Measurements from ENCODE around the gene CNIH3.

Gene CNIH3

DNA sequence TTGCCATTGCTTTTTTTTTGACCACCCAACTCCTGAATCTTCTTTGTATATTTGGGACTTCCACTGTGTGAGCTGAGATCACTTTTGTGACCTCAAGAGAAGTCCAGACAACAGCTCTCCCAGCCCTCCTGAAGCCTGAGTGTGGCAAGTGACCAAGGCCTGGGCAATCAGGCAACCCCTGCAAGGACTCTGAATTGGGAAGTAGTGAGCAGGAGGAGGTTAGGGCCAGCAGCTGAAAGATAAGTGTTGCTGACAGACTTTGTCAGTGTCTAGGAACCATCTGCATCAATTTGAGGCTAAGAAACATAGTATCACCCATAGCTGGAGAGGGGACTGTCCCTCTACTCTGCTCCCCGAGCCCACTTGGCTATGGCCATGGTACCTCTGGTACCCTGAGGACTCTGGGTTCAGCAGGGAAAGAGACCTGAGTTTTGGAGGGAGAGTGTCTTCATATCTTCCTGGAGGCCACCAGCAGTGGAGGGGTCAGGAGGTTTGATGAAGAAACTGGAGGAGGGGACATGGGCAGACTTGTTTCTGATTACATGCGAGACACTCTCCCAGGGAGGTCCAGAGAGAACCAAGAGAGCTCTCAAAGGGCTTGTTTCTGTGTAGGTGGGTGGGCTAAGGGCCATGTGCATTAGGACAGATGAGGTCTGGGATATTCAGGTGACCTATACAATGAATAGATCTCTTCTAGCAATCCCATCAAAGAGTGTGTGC is 166.3 kb downstream of the CNIH3 start:
- no peak for DNase-seq

DNA sequence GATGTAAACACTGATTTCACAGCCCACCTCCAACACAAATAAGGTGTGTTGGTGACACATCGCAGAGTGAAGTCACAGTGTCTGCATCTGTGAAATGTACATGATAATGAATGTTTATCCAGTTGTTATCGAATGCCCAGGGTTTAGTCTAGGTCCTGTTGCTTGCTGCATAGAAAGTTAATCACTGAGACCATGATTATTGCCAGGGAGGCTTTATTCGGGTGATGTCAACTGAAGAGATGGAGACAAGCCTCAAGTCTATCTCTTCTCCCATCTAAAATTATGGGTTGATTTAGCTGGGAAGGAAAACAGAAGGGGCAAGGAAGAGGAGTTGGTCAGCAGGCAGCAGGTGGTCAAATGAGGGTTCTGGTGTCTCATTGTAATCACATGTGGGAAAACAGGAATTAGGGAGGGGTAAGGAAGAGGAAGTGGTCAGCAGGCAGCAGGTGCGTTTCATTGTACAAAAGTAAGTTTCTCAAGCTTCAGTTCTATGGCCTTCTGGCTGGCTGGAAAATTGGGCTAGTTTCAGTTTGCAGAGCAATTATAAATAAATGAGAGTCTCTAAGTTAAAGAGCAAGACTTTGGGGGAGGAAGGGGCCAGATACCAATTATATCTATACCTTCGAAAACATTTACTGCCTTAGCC is 167.0 kb downstream of the CNIH3 start:
- no peak for DNase-seq

DNA sequence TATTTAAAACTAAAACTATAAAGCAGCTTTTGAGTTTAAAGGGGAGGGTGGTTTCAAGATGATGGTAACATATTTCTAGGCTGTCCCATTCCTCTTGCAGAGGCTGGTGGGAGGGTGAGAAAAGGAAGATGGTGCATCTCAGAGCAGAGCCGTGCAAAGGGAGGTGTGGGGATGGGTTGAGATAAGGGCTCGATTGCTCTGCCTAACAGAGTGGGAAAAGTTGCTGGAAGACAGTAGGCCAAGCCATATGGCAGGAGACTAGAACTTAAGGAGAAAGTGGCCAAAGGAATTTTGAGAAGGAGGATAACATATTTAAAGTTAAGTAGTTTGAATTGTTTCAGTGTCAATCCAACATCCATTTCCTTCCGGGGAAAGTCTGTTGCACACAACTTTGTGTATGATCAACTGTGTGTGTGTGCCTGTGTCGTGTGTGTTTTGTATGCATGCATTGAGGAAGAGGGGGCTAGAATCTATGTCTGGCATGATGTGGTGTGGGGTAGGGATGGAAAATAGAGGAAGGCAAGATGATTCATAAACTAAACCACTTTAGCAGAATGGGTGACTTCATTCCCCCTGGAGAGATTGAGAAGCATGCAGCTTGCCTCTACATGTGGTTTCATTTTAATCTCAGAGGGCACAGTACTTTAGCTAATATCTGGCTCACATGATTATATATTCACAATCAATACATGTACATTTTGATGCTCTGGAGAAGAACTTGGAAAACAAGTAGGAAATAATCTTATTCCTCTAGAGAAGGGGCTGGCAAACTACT is 168.3 kb downstream of the CNIH3 start:
- DNase-seq = no peak

DNA sequence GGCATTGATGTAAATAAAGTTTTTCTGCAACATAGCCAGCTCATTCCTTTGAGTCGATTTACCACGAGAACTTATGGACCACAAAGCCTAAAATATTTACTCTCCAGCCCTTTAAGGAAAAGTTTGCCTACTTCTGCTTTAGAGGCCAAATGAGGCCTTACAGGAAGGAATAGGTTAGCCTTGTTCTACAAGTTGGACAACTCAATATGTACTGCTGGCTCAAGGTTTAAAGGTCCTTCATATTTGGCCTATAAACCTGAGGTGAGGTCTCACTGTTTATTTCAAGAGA is 168.9 kb downstream of the CNIH3 start:
- no peak for DNase-seq

DNA sequence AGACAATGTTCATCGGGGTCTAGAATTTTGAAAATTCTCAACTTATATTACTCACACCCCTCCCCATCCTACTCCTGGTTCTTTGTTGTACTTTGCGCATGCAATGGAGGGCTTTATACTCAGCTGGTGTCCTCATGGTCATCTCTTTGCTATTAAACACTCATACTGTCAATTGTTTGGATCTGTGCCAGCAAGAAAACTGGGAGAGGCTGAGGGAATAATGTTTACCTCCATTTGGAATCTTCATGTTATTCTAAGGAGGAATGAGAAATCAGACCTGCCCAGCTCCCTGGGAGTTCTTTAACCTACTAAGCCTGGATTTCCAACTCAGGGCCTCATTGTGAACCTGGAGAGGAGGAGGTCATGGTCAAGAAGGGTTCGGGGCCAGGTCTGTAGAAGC is 169.5 kb downstream of the CNIH3 start:
- DNase-seq = no peak

DNA sequence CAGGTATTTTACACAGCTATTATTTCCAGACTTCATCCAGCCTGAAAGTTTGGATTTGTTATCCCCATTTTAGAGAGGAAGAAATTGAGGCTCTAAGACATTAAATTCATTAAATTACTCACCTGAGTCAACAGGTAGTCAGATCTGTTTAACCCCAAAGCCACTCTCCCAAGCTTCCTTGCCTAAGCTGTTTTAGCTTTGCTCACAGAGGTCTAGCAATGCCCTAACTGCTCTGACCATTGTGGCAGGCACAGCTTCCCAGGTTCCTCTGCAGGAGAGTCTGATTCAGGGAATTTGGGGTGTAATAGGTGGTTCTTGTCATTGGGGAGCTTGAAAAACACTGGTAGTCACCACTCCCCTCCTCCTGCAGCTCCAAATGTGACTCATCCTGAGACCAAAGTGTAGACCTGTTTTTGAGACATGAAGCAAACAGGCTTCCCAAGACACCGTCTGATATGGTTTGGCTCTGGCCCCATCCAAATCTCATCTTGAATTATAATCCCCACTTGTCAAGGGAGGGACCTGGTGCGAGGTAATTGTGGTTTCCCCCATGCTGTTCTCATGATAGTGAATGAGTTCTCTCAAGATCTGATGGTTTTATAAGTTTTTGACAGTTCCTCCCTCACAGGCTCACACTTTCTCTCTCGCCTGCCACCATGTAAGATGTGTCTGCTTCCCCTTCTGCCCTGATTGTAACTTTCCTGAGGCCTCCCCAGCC is 170.6 kb downstream of the CNIH3 start:
- DNase-seq = no peak

DNA sequence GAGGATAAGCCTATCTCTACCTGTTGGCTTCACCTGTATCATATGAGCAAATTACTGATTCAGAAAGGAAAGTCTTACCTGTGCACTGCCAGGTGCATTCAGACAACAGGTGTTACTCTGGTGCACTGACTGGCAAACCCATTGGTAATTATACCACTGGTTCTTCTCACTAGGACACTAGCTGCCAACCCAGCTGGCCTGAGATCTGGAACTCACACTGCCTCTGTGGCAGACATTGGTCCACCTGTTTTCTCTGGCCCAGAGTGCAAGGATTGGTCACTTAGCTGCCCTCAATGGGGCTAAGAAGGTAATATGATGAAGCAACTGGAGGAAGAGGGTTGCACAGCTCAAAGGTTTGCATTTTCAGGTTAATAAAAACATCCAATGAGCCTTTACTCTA is 173.2 kb downstream of the CNIH3 start:
- DNase-seq = no peak

All from hematopoietic multipotent progenitor cell treated with erythropoietin and hydrocortisone succinate and interleukin-3 and kit ligand, for 8 days (in vitro differentiated cells).